HG02759 (cell line): ENCODE data around the gene CASK.
"Not testable (repeated sequence)": the region's sequence is repeated elsewhere in the genome, so short reads cannot be mapped to it uniquely, and the experiment has no call there.

Experiments used
- ATAC-seq: cut with Tn5 transposase; IDR thresholded peaks from one replicate; pipeline ENCODE4 v1.9.1; 2021; ENCODE audit warnings: mild to moderate bottlenecking, moderate library complexity; ENCODE audit not compliant: unreplicated experiment

CASK gene

GRCh38 chrX:41655101-41655500 is 268.3 kb downstream of the CASK start:
- no peak for ATAC-seq

GRCh38 chrX:41653125-41653524 is 270.2 kb downstream of the CASK start:
- no peak for ATAC-seq

GRCh38 chrX:41646201-41646600 is 277.2 kb downstream of the CASK start:
- not testable (repeated sequence) for ATAC-seq

- no peak for ATAC-seq
Observed at GRCh38 chrX:41634284-41634683, 289.1 kb downstream of the CASK start.

- no peak for ATAC-seq
Observed at GRCh38 chrX:41630091-41630490, 293.3 kb downstream of the CASK start.

GRCh38 chrX:41629539-41629938 is 293.8 kb downstream of the CASK start:
- ATAC-seq: no peak

- ATAC-seq: no peak
Observed at GRCh38 chrX:41621222-41621723, 302.1 kb downstream of the CASK start.

GRCh38 chrX:41619221-41619620 is 304.1 kb downstream of the CASK start:
- ATAC-seq: no peak

- no peak for ATAC-seq
Observed at GRCh38 chrX:41616935-41617334, 306.4 kb downstream of the CASK start.

- ATAC-seq: no peak
Observed at GRCh38 chrX:41616255-41616654, 307.1 kb downstream of the CASK start.

GRCh38 chrX:41608244-41608643 is 315.1 kb downstream of the CASK start:
- ATAC-seq: no peak

GRCh38 chrX:41607264-41607832 is 316.0 kb downstream of the CASK start:
- ATAC-seq: no peak

GRCh38 chrX:41606057-41606456 is 317.3 kb downstream of the CASK start:
- not testable (repeated sequence) for ATAC-seq

- ATAC-seq: no peak
Observed at GRCh38 chrX:41604766-41605543, 318.4 kb downstream of the CASK start.

- ATAC-seq: no peak
Observed at GRCh38 chrX:41604177-41604576, 319.2 kb downstream of the CASK start.

- ATAC-seq: no peak
Observed at GRCh38 chrX:41603596-41603995, 319.8 kb downstream of the CASK start.

- no peak for ATAC-seq
Observed at GRCh38 chrX:41602816-41603345, 320.5 kb downstream of the CASK start.

GRCh38 chrX:41600291-41600690 is 323.1 kb downstream of the CASK start:
- ATAC-seq: no peak

GRCh38 chrX:41599507-41599906 is 323.8 kb downstream of the CASK start:
- ATAC-seq: no peak

GRCh38 chrX:41596596-41596995 is 326.8 kb downstream of the CASK start:
- ATAC-seq: peak; percentile 97

- no peak for ATAC-seq
Observed at GRCh38 chrX:41594634-41595033, 328.7 kb downstream of the CASK start.

GRCh38 chrX:41591906-41592305 is 331.4 kb downstream of the CASK start:
- ATAC-seq: no peak
